Measurements from ENCODE around the gene TEDC1.

The TEDC1 gene

DNA sequence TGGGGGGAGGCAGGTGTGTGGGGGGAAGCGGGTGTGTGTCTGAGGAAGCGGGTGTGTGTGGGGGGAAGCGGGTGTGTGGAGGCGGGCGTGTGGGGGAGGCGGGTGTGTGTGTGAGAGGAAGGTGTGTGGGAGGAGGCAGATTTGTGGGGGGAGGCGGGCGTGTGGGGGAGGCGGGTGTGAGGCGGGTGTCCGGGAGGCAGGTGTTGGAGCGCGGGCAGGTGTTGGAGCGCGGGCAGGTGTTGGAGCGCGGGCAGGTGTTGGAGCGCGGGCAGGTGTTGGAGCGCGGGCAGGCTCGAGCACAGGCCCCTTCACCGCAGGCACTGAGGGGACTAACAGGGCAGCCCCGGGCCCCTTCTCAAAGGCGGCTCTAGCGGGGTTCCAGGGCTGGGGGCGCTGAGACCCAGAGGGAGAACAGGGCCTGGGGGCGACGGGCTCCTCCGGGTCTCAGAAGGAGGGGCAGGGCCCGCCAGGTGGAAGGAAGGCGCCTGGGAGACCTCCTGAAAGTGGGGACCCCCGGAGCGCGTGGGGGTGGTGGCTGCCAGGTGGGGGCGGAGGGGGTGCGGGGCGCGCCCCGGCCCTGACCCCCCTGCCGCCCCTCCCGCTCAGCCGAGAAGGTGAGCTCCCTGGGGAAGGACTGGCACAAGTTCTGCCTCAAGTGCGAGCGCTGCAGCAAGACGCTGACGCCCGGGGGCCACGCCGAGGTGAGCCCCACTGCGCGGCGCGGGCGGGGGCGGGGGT, 13.2 kb upstream of the TEDC1 start:
- Histone ChIP-seq H2BK5ac (ENCODE audit: low read depth, low read length, poor library complexity, severe bottlenecking) (no peak overlapping the region), H4K8ac (ENCODE audit: low read length) (no peak overlapping the region), H2AK5ac (ENCODE audit: low read length, severe bottlenecking) (no peak overlapping the region), H3K4ac (ENCODE audit: low read depth in 1 of 2, low read length in 2 of 2) (no peak overlapping the region), H3K9ac (ENCODE audit: low read length) (no peak overlapping the region), H2BK120ac (ENCODE audit: low read depth, low read length) (no peak overlapping the region), H3K23ac (ENCODE audit: low read length in 2 of 2) (peak overlapping the region in 1 of 2 experiments; percentile 49), H2BK15ac (ENCODE audit: low read depth, poor library complexity, severe bottlenecking) (no peak overlapping the region), H3K79me1 (replicated peaks; ENCODE audit: low read length, poor library complexity, severe bottlenecking) (no peaks in the 10 kb centered on the region), H2AFZ (ENCODE audit: low read depth, low read length) (no peak overlapping the region), H3K9me3 (ENCODE audit: control insufficient read depth, low read length) (no peaks in the 10 kb centered on the region), H2BK12ac (ENCODE audit: low read length in 2 of 2) (no peak overlapping the region), H3K4me3 (ENCODE audit: insufficient read depth in 1 of 2, low read depth in 1 of 2, low read length in 2 of 2) (no peak overlapping the region), H3K4me2 (ENCODE audit: low read length, poor library complexity, severe bottlenecking) (no peak overlapping the region), H4K91ac (ENCODE audit: low read length) (peak overlapping the region; percentile 60), H3K14ac (ENCODE audit: low read length in 2 of 2) (no peak overlapping the region), H3K27me3 (ENCODE audit: control insufficient read depth in 1 of 2, insufficient read depth in 1 of 2, low read length in 2 of 2) (peaks cover 15 to 24% of the 10 kb centered on the region in 2 experiments), H3K27ac (ENCODE audit: low read length, poor library complexity, severe bottlenecking) (no peak overlapping the region), H3K4me1 (ENCODE audit: control insufficient read depth, insufficient read depth, low read depth, low read length) (peaks cover 83% of the 10 kb centered on the region), H3K18ac (ENCODE audit: low read depth in 1 of 2, low read length in 2 of 2) (no peak overlapping the region), H3K36me3 (ENCODE audit: control insufficient read depth in 1 of 2, insufficient read depth in 2 of 2, low read depth in 1 of 2, low read length in 2 of 2) (peaks cover 0 to 2% of the 10 kb centered on the region in 2 experiments)
- 34% methylated on average over 27 of the region's 56 CpGs for WGBS
- DNase-seq, result no peak

- H3K79me1 ChIP-seq (replicated peaks; ENCODE audit: low read length, poor library complexity, severe bottlenecking), result no peaks in the 10 kb centered on the region
- 43% methylated on average over 52 of the region's 81 CpGs for WGBS
- peaks cover 0 to 2% of the 10 kb centered on the region in 2 experiments for H3K36me3 ChIP-seq (ENCODE audit: control insufficient read depth in 1 of 2, insufficient read depth in 2 of 2, low read depth in 1 of 2, low read length in 2 of 2)
- H2BK5ac ChIP-seq (ENCODE audit: low read depth, low read length, poor library complexity, severe bottlenecking), result no peak overlapping the region
- H3K14ac ChIP-seq (ENCODE audit: low read length in 2 of 2), result no peak overlapping the region
- no peak overlapping the region for H3K9ac ChIP-seq (ENCODE audit: low read length)
- no peak overlapping the region for H2BK12ac ChIP-seq (ENCODE audit: low read length in 2 of 2)
- H3K18ac ChIP-seq (ENCODE audit: low read depth in 1 of 2, low read length in 2 of 2), result no peak overlapping the region
- H2BK120ac ChIP-seq (ENCODE audit: low read depth, low read length), result no peak overlapping the region
- no peak overlapping the region for H3K4me2 ChIP-seq (ENCODE audit: low read length, poor library complexity, severe bottlenecking)
- no peak for DNase-seq
- no peak overlapping the region for H2BK15ac ChIP-seq (ENCODE audit: low read depth, poor library complexity, severe bottlenecking)
- peaks cover 11 to 24% of the 10 kb centered on the region in 2 experiments for H3K27me3 ChIP-seq (ENCODE audit: control insufficient read depth in 1 of 2, insufficient read depth in 1 of 2, low read length in 2 of 2)
- H3K4me1 ChIP-seq (ENCODE audit: control insufficient read depth, insufficient read depth, low read depth, low read length), result peaks cover 81% of the 10 kb centered on the region
- no peak overlapping the region for H3K27ac ChIP-seq (ENCODE audit: low read length, poor library complexity, severe bottlenecking)
- no peak overlapping the region for H2AK5ac ChIP-seq (ENCODE audit: low read length, severe bottlenecking)
- H4K8ac ChIP-seq (ENCODE audit: low read length), result no peak overlapping the region
- no peak overlapping the region for H3K4ac ChIP-seq (ENCODE audit: low read depth in 1 of 2, low read length in 2 of 2)
- H3K4me3 ChIP-seq (ENCODE audit: insufficient read depth in 1 of 2, low read depth in 1 of 2, low read length in 2 of 2), result no peak overlapping the region
- no peak overlapping the region for H2AFZ ChIP-seq (ENCODE audit: low read depth, low read length)
- H3K9me3 ChIP-seq (ENCODE audit: control insufficient read depth, low read length), result no peaks in the 10 kb centered on the region
- H3K23ac ChIP-seq (ENCODE audit: low read length in 2 of 2), result peak overlapping the region in 1 of 2 experiments; percentile 49
- peak overlapping the region; percentile 60 for H4K91ac ChIP-seq (ENCODE audit: low read length)
Measured at GRCh38 chr14:105478398-105479251, 12.4 kb upstream of the TEDC1 start.

DNA sequence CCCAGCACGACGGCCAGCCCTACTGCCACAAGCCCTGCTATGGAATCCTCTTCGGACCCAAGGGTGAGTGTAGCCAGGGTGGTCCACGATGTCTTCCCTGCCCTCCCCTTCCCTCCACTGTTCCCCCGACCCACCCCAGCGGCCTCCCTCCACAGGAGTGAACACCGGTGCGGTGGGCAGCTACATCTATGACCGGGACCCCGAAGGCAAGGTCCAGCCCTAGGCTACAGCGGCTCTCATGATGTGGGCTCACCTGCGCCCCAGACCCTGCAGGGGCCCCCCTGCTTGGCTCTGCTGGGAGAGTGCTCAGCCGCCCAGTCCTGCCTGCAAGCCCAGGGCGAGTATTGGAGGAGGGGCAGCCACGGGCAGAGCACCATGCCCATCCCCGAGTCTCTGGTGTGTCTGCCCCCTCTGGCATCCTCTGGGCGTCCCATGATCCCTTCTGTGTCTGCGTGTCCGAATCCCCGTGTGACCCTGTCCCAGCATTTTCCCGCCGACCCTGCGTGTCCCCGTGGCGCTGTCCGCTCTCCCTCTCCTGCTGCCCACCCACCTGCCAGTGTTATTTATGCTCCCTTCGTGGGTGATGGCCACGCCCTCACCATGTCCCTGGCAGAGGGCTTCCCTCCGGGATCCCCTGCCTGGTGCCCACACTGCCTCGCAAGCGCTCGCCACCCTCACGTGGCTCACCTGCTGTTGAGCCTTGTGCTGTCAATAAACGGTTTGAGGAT, 11.5 kb upstream of the TEDC1 start:
- peak overlapping the region; percentile 67 for H4K8ac ChIP-seq (ENCODE audit: low read length)
- WGBS, result 62% methylated on average over 34 of the region's 34 CpGs
- H3K4me1 ChIP-seq (ENCODE audit: control insufficient read depth, insufficient read depth, low read depth, low read length), result peaks cover 77% of the 10 kb centered on the region

More for the DNA sequence above, 11.5 kb upstream of the TEDC1 start:
- no peak overlapping the region for H3K14ac ChIP-seq (ENCODE audit: low read length in 2 of 2)
- H2BK120ac ChIP-seq (ENCODE audit: low read depth, low read length), result no peak overlapping the region
- no peak overlapping the region for H3K27ac ChIP-seq (ENCODE audit: low read length, poor library complexity, severe bottlenecking)
- no peak overlapping the region for H3K4ac ChIP-seq (ENCODE audit: low read depth in 1 of 2, low read length in 2 of 2)
- H3K23ac ChIP-seq (ENCODE audit: low read length in 2 of 2), result peak overlapping the region in 1 of 2 experiments; percentile 81
- H3K27me3 ChIP-seq (ENCODE audit: control insufficient read depth in 1 of 2, insufficient read depth in 1 of 2, low read length in 2 of 2), result peaks cover 10 to 24% of the 10 kb centered on the region in 2 experiments
- no peak overlapping the region for H2BK12ac ChIP-seq (ENCODE audit: low read length in 2 of 2)
- no peak overlapping the region for H2AFZ ChIP-seq (ENCODE audit: low read depth, low read length)
- DNase-seq, result no peak
- H3K9me3 ChIP-seq (ENCODE audit: control insufficient read depth, low read length), result no peaks in the 10 kb centered on the region
- peak overlapping the region; percentile 2 for H2BK15ac ChIP-seq (ENCODE audit: low read depth, poor library complexity, severe bottlenecking)
- H2BK5ac ChIP-seq (ENCODE audit: low read depth, low read length, poor library complexity, severe bottlenecking), result no peak overlapping the region
- no peak overlapping the region for H3K9ac ChIP-seq (ENCODE audit: low read length)
- no peaks in the 10 kb centered on the region for H3K79me1 ChIP-seq (replicated peaks; ENCODE audit: low read length, poor library complexity, severe bottlenecking)
- H4K91ac ChIP-seq (ENCODE audit: low read length), result peak overlapping the region; percentile 60
- H3K36me3 ChIP-seq (ENCODE audit: control insufficient read depth in 1 of 2, insufficient read depth in 2 of 2, low read depth in 1 of 2, low read length in 2 of 2), result peaks cover 0 to 2% of the 10 kb centered on the region in 2 experiments
- H3K18ac ChIP-seq (ENCODE audit: low read depth in 1 of 2, low read length in 2 of 2), result no peak overlapping the region
- no peak overlapping the region for H3K4me3 ChIP-seq (ENCODE audit: insufficient read depth in 1 of 2, low read depth in 1 of 2, low read length in 2 of 2)
- H2AK5ac ChIP-seq (ENCODE audit: low read length, severe bottlenecking), result no peak overlapping the region
- H3K4me2 ChIP-seq (ENCODE audit: low read length, poor library complexity, severe bottlenecking), result no peak overlapping the region
